Right renal pelvis (tissue), 4 donors: ENCODE measurements around the gene PKMYT1. TPM values are rescaled to one million over a fixed set of nuclear protein-coding genes. Genes with fewer than 3 reads are reported as not detected.
"Not testable (repeated sequence)": the region's sequence is repeated elsewhere in the genome, so short reads cannot be mapped to it uniquely, and the experiment has no call there.

ENCODE experiments used
- DNase-seq, 4 donors: peaks; one replicate each; pipeline ENCODE4 v3.0.0-alpha.2; 2013; ENCODE audit warnings: low read depth in 4 of 4, low spot score in 3 of 4, missing footprints in 1 of 4
- polyA plus RNA-seq, 4 donors: library from polyadenylated mRNA; unstranded; fragments of 120-200 nt; gene quantifications; one replicate each; pipeline ENCODE4 v1.2.1, GENCODE V29; 2013; ENCODE audit not compliant: insufficient read length in 4 of 4

The PKMYT1 gene
- polyA plus RNA-seq, 4 donors: 10.4 to 19.2 (median 14.2) TPM

- no peak for DNase-seq
These were observed 38.2 kb downstream of the PKMYT1 start for GRCh38 chr16:2942045-2942444.

- no peak for DNase-seq
These were observed 40.3 kb downstream of the PKMYT1 start for GRCh38 chr16:2939968-2940367.

GRCh38 chr16:2938206-2938605 lies 42.0 kb downstream of the PKMYT1 start:
- DNase-seq: no peak

- DNase-seq: no peak
These were observed 43.1 kb downstream of the PKMYT1 start for GRCh38 chr16:2937170-2937569.

- no peak for DNase-seq
These were observed 43.7 kb downstream of the PKMYT1 start for GRCh38 chr16:2936436-2937011.

GRCh38 chr16:2934450-2934849 lies 45.8 kb downstream of the PKMYT1 start:
- DNase-seq: no peak

GRCh38 chr16:2933701-2934100 lies 46.5 kb downstream of the PKMYT1 start:
- DNase-seq: no peak

GRCh38 chr16:2933136-2933535 lies 47.1 kb downstream of the PKMYT1 start:
- DNase-seq: no peak

GRCh38 chr16:2931231-2931914 lies 48.9 kb downstream of the PKMYT1 start:
- not testable (repeated sequence) for DNase-seq

GRCh38 chr16:2930236-2930635 lies 50.0 kb downstream of the PKMYT1 start:
- no peak for DNase-seq

- DNase-seq: no peak
These were observed 50.6 kb downstream of the PKMYT1 start for GRCh38 chr16:2929693-2930092.

GRCh38 chr16:2928796-2929195 lies 51.5 kb downstream of the PKMYT1 start:
- DNase-seq: no peak

- DNase-seq: not testable (repeated sequence)
These were observed 52.1 kb downstream of the PKMYT1 start for GRCh38 chr16:2928151-2928550.

GRCh38 chr16:2927010-2927646 lies 53.1 kb downstream of the PKMYT1 start:
- DNase-seq: peak in 3 of 4 donors; percentile 74 to 77 (median 76)

GRCh38 chr16:2926650-2926999 lies 53.6 kb downstream of the PKMYT1 start:
- DNase-seq: no peak

GRCh38 chr16:2925951-2926649 lies 54.1 kb downstream of the PKMYT1 start:
- no peak for DNase-seq

- no peak for DNase-seq
These were observed 55.1 kb downstream of the PKMYT1 start for GRCh38 chr16:2924901-2925755.

- DNase-seq: no peak
These were observed 56.8 kb downstream of the PKMYT1 start for GRCh38 chr16:2923481-2923880.
